NCI-H526 treated with DMSO at 0.1 percent for 48 hours (cell line): ENCODE measurements around the gene COX7A2.

Experiments
- DNase-seq: peaks from one replicate; lab custom pipeline; 2025; lab: John Stamatoyannopoulos, UW

Gene COX7A2

DNA sequence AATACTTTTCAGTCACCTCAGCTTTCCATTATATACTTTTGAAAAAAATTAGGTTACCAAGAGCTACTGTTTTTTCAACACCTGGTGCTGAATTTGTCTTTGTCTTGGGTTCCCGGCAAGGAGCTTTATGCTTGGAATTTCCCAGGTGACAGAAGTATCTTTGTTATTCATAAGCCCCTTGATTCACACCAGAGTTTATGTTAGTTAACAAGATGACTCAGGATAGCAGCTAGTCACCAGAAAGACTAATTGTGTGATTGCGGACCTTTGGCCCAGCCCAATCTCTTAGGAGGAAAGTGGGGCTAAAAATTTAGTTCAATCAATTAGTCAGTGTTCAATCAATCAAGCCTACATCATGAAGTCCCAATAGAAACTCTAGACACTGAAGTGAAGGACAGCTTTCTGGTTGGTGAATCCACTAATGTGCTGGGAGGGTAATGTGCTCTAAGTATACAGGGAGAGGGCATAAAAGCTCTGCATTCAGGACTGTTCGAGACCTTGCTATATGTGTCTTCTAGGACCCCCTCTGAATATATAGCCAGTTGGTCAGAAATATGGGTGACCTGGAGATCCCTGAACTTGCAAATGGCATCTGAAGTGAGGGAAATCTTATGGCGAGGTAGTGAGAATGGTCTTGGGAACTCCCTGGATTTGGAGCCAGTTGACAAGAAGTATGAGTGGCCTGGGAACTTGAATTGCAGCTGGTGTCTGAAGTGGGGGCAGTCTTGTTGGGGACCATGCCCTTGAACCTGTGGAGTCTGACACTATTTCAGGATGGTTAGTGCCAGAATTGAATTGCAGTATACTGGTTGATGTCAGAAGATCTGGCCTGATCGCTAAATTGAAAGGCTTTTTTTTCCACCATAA, 24.8 kb upstream of the COX7A2 start:
- no peak for DNase-seq

DNA sequence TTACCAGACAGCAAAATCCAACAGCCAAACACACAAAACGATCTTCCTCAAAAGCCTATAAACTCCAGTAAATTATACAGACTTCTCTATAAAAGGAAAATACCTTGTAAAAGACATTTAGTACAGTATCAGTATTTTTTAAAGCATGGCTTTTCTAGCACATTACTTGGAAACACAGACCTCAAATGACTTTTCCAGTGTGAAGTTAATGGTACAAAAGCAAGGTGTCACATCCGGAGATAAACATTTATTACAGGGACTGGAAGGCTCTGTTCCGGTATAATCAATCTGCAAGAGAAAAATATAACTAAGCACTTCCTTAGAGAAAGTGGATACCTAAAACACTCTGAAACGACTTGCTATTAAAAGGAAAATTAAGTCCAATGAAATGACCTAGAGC, 23.9 kb upstream of the COX7A2 start:
- no peak for DNase-seq

DNA sequence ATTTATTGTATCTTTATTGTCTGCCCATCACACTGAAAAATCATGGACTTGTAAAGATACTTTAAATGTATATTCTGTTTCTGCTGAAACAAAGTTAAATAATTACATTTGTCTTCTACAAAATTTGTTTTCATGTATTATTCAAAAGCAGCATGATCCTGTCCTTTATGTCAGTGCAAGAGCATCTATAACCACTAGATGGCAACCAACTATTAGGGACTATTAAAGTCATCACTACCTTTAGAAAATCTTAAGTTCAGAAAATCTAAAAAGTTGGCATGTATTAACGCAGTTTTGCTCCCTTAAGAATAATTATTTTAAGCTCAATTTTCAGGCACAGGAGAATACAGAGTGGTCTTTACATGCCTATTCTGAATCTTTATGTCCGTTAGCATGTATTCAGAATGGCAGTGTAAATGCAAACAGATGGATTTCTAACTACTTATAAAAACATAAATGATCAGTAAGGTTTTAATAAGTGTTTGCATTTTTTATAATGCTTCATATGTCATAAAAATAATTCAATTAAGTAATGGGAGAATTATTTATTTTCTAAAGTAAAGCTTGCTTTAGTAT, 23.2 kb upstream of the COX7A2 start:
- peak; percentile 42 for DNase-seq

DNA sequence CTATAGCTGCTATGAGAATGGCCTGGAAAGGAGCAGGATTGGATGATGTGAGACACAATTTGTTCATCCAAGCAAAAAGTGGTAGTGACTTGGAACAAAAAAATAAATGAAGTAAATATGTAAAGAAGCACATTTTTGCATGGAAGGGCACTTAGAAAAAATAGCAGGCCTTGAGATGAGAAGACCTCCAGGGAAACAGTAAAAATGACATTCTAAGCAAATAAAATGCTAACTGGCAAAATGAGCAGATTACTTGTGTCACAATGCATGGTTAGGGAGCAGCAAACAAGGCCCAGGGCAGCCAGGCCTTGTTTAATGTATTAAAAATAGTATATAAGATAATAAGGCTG, 19.8 kb upstream of the COX7A2 start:
- DNase-seq: no peak

DNA sequence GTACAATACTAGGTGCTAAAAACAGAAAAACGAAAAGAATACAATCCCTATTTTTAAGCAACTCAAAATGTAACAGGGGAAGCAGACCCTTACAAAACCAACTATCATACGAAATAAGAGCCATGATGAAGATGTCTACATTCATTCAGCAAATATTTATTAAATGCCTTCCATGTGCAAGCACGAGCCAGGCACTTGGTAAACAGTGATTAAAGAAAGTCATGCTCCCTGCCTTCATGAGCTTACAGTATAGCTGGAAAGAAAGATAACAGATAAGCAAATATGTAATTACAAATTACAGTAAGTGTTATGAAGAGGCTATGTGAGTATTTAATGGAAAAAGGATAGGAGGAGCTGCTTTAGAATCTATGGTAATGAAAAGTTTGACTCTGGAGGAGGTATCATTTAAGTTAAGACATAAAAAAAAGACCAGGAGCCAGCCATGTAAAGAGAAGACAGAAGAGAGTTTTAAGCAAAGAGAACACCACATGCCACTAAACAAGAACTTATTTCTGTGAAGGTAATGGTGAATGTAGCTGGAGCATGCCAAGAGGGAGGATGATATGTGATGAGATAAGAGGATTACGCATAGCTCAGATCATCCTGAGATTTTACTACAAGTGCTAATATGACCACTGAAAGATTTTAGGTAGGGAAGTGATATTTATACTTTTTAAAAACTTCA, 19.3 kb upstream of the COX7A2 start:
- no peak for DNase-seq

DNA sequence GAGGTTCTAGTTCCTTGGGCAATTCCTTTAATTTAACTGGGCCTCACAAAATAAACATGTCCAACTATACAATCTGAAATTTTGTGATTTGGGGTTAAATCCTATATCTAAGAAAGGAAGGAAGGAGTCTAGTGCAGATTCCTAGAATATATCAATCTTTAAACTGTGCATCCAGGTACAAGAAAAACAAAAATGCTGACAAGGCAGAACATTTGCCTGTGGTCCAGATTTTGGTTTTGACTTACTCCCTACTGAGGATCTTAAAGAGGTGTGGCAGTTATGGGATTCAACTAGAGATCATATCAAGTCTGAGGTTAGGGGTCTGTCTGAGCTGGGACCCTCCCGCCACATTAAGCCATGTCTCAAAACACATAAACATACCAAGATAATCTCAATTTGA, 17.7 kb upstream of the COX7A2 start:
- no peak for DNase-seq

DNA sequence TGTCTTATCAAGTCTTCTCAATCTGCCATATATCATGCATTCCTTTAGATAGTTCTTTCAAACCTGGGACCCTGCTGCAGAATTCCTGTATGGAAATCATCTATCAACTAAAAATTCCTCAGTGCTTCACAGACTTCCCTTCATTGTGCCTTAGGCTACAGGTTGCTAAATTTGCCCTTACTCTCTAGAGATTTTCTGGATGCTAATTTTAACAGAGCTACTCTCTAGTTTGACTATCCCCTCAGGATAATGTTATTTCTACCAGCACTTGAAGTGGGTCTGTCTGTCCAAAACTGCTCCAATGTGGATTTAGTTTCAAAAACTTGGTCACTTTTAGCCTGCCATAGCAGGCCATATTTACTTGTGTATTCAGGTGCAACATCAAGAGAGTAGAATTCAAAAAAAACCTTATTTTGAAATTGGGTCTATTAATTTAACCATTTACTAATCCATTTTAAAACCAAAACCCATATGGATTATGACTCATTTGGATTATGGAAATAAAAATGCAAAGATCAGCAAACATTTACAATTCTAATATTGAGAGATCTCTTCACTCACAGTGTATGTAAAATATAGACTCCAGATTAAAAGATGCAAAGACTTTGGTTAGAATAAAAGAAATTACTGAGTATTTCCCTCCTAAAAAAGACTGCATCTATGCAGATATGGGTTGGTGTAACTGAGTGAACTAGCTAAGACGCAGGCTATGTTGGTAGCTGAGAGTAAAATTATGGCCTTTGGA, 13.9 kb upstream of the COX7A2 start:
- no peak for DNase-seq

DNA sequence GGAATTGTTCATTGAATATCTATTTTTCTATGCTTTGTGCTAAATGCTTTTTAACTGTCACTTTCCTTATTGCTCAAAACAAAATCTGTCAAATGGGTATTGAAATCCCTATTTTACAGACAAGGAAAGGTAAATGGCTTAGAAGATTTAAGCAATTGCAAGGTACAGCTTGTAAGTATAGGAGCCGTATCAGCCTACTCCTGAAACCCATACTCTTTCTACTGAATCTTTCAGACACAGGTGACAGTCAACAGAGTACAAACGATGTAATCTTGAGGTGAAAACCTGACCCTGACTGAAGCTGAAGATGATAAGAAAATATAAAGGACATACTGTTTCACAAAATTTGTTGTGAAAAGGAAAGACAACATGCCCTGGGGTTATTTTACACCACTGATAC, 7.0 kb upstream of the COX7A2 start:
- DNase-seq: no peak

DNA sequence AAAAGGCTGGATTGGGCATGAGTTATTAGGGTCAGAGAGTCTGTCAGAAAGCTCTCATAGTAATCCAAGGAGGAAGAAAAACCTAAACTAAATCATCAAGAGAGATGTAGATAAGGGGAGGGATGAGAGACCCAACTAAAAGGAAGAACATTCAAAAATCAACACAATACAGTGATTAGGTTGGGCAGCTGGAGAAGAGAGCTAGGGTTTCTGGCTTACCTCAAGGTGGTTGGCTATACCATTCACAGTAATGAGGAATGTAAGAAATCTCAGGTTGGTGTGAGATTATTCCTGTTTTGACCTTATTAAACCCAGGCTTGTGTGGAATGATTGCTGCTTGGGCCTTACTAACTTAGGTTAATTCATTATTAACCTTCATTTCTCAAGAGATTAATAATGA, 6.2 kb upstream of the COX7A2 start:
- no peak for DNase-seq

DNA sequence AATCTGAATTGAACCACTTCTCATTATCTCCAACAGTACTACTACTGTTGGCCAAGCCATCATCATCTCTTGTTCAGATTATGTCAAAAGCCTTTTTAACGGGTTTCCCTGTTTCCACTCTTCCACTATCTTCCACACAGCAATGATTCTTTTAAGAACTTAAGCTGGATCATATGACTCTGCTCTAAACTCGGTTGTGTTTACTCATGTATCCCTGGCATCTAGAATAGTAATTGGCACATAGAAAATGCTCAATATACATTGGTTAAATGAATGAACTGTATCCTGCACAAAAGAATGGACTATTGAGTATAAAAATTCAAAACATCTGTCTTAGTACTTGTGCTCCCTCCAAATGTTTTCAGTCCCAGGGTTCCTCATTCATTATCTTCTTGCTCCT, 2.8 kb upstream of the COX7A2 start:
- no peak for DNase-seq

DNA sequence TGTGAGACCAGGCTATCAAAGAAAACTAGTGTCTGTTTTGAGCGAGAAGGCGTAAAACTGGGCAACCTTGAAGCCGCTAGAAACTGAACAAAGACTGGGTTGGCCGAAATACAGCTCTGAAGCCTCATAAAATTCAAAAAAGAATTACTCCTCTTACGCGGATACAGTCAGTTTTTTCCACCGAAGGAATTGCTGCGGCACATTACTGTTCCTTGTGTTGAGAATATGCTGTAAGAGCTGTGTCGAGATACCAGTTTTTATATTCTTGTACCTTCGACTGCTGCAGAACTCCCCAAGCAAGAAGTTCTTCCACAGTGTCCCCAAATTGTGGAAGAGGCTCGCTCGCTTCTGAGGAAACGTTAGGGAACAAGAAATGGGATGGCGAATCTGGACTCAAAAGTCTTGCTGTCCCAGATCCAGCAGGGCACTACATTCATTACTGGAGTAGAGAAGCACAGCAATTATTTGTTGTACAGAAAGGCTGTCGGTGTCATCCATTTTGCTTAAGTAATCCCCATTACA, 523 bp upstream of the COX7A2 start:
- no peak for DNase-seq

DNA sequence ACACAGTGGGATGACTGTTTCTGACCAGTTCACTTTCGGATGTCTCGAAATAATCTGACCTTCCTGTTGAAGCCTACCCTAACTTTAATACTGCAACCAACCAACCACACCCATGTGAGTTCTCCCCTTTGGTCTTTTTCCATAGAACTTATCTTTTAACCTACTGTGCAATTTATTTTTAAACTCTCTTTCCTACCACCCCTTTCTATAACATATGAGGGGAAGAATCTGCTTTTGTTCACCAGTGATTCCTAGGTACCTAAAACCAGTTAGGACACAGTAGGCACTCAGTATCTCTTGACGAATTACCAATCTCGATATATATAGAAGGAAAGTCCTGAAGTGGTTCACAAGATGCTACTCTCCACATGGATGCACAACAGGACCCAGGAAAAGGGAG, 7.0 kb downstream of the COX7A2 start:
- no peak for DNase-seq

DNA sequence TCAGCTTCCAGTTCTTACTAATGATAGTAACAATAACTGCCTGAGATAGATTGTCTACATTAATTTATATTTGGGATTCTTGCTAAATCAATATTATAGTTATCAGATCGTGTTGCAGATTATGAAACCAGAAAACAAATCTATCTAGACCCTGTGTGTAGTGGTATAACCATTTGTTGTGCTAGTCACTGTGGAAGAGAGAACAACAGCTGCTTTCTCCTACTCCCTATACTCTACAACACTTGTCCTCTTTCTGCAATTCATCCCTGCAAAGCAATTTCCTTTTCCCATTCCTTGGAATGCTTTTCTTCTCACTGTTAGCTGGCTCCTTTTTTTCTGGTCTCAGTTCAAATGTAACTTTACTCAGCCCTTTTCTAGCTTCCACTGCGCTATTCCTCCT, 8.3 kb downstream of the COX7A2 start:
- no peak for DNase-seq

DNA sequence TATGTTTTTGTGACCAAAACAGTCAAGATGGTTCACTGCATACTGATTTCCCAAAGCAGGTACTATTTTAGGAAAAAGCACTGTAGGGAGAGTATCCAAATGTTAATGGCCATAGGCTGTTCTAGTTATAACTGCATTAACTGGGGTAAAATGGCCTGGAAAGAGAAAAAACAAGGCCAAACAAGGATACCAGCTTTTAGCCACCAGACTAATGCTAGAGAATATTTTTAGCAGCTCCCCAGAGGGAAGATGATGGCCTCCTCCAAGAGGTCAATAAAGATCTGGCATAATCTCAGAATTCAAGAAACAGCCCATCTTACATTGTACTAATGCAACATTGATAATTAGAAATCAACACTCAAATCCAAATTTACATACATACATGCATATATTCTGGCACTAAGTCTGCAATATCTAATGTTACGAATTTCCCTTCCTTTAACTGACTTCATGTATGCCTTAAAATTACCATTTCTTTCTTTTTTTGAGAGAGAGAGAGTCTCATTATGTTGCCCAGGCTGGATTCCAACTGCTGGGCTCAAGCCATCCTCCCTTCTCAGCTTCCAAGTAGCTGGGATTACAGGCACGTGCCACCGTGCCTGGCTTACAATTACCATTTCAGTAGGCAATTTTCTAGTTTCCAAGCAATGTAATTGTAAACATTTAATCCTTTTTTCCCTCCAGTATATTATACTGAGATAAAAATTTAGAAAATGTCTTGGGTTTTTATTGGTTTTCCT, 9.3 kb downstream of the COX7A2 start:
- no peak for DNase-seq

DNA sequence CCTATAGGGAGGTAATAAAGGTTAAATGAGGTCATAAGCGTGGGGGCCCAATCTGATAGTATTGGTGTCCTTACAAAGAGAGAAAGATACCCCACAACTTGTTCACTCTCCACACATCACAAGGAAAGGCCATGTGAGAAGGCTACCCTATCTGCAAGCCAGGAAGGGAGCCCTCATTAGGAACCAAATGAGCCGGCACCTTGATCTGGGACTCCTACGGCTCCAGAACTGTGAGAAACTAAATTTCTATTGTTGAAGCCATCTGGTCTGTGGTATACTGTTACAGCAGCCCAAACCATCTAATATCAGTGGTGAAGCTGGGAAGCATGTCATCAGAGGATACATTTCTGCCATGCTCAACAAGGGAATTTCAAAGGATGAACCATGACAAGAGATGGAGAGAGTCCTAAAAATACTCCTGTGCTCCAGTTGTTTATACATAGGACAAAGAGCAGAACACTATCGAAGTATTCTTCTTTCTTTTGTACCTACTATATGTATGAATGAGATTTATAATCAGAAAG, 10.4 kb downstream of the COX7A2 start:
- no peak for DNase-seq

DNA sequence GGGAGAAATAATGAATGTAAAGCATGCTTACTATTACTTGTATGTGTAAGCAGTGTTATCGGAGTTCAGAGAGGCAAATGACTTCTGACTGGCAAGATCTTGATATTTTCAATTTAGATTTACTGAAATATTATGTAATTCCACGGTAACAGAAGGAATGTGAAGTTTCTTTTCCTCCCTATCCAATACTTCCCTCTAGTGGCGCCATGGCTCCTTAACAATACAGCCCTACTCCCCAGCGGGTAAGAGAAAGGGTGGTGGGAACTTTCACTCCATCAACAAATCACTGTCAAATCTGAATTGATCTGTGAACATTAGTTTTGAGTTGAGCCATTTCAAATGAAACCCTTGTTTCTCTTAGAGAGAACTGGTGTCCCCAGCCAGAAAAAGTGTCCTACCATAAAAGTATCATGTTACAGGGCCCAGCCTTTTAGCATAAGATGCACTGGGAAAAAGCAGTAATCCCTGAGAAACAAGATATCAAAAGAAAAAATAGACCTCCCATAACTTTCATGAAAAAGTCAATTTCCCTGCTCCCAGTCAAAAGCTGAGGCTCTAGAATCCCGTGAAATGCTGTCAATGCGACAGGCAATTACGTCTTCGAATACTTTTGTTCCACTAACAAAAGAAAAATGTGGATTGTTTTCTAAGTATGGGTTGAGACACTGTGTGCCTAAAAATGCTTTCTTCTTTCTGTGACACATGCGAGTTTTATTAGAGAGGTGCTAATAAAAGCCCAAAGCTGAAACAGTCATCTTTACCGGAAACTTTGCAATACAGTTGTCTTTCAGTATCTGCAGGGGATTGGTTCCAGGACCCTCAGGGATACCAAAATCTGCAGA, 12.9 kb downstream of the COX7A2 start:
- DNase-seq: peak; percentile 4

DNA sequence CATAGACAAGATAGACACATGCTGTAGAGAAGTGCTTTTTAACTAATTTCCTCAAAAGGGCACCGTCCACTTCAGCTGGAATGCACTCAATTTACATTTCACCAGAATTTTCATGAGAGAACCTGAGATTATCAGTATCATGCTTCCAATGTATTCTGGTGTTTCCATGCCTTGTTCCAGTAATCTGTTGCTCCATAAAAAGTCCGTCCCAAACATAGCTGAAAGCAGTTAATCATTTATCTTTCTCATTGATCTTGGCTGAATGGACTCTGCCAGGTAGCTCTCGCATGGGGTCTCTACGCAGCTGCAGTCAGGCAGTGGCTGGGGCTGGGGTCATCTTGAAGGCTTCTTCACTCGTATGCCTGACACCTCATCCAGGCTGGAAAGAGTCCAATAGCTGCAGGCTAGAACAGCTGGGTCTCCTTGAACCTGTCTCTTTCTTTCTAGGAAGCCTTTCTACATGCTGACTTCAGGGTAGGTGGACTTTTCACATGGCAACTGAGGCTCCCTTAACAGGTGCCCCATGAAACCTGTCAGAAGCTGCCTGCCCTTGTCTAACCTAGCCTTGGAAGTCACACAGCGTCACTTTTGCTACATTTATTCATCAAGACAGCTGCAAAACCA, 19.2 kb downstream of the COX7A2 start:
- DNase-seq: no peak

DNA sequence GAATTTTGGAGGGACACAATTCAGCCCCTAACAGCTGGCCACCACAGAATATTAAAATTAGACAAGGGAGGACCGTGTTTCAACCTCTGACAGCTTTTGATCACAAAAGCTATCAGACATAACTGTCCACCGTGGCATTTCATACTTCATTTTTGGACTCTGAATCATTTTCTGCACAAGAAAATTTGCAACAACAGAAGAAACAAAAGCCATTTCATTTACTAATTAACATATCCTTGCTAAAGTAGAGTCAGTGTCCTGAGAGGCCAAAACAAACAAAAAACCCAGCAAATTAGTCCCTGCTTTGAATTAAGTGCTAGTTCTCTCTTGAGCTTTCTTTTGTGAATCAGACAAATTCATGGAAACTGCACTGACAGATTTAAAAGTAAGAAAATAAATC, 20.2 kb downstream of the COX7A2 start:
- DNase-seq: no peak

DNA sequence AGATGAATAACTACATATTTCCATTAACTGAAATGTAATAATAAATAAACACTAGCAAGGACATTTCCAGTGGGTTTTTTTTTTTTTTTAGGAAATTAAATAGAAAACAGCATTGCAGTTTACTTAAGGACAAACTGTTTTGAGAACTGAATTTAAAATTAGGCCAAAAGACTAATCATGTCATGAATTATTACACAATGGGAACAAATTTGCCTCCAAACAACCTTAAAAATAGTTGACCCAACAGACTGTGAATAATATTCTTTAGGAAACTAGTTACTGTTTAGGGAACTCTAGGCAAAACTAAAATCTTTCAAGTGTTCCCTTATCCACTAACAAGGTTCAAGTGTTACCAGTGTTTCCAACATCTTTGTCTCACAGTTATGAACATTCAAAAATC, 21.3 kb downstream of the COX7A2 start:
- no peak for DNase-seq

DNA sequence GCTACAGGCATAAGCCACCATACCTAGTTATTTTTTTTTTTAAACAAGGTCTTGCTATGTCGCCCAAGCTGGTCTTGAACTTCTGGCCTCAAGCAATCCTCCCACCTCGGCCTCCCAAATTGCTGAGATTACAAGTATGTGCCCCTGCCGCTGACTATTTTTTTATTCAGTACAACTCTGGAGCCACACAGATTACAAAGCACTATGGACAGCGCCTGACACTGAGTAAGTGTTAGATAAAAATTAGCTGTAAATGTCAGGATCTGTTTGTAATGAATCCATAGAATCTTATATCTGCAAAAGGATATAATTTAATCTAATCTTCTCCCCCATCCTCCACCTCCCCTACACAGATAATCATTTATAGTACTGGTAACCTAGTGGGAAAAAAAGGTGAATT, 22.5 kb downstream of the COX7A2 start:
- DNase-seq: no peak
